ENCODE results near the gene ZBTB6.

DNA sequence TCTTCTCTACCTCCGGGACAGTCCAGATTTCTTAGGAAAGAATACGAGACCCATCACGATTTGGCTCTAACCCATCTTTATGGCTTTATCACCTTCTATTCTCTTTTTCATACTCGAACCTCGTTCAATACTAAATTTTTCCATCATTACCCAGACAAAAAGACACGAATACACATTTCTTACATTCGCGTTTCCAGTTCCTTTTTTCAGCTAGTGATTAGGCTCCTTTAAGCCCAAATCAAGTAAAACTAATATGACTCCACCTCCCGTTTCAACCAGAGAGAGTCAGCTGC lies 506 bp downstream of the ZBTB6 start:
- TF ChIP-seq NRF1 (conservative IDR thresholded peaks at IDR 0.05 in 1 of 2, IDR thresholded peaks at IDR 0.05 in 1 of 2) = no peak
- TF ChIP-seq JUN (IDR thresholded peaks at IDR 0.05; ENCODE audit: borderline replicate concordance, low read depth, low read length) = no peak
- no peak for TF ChIP-seq JUN (CRISPR knock-in tag; IDR thresholded peaks at IDR 0.05; ENCODE audit: borderline replicate concordance)
- no peak for TF ChIP-seq CBX5 (IDR thresholded peaks at IDR 0.05; ENCODE audit: borderline replicate concordance, low read depth)
- TF ChIP-seq NFYB (IDR thresholded peaks at IDR 0.05; ENCODE audit: extremely low read depth, insufficient read length) = no peak
- TF ChIP-seq, protein P1, sequence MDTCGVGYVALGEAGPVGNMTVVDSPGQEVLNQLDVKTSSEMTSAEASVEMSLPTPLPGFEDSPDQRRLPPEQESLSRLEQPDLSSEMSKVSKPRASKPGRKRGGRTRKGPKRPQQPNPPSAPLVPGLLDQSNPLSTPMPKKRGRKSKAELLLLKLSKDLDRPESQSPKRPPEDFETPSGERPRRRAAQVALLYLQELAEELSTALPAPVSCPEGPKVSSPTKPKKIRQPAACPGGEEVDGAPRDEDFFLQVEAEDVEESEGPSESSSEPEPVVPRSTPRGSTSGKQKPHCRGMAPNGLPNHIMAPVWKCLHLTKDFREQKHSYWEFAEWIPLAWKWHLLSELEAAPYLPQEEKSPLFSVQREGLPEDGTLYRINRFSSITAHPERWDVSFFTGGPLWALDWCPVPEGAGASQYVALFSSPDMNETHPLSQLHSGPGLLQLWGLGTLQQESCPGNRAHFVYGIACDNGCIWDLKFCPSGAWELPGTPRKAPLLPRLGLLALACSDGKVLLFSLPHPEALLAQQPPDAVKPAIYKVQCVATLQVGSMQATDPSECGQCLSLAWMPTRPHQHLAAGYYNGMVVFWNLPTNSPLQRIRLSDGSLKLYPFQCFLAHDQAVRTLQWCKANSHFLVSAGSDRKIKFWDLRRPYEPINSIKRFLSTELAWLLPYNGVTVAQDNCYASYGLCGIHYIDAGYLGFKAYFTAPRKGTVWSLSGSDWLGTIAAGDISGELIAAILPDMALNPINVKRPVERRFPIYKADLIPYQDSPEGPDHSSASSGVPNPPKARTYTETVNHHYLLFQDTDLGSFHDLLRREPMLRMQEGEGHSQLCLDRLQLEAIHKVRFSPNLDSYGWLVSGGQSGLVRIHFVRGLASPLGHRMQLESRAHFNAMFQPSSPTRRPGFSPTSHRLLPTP (IDR thresholded peaks at IDR 0.05; ENCODE audit: borderline replicate concordance, extremely low read depth, insufficient read length) = no peak
- no peak for TF ChIP-seq NFE2L1 (tag; IDR thresholded peaks at IDR 0.05; ENCODE audit: borderline replicate concordance, low read depth)
- no peak for TF ChIP-seq ZNF780A (CRISPR knock-in tag; IDR thresholded peaks at IDR 0.05)
- no peak for TF ChIP-seq ZBED1 (IDR thresholded peaks at IDR 0.05)
- no peak for TF ChIP-seq BRF1 (IDR thresholded peaks at IDR 0.05; ENCODE audit: borderline replicate concordance, extremely low read depth, insufficient read length)
